Pancreas (tissue), 10 donors: ENCODE measurements around the gene SMG1. TPM values are rescaled to one million over a fixed set of nuclear protein-coding genes. Genes with fewer than 3 reads are reported as not detected.
A peak's percentile ranks its signal among the peaks of the same experiment; 100 is the strongest.

Experiments
- ATAC-seq, 4 donors: fragments of 200-7000 bp; cut with Tn5 transposase; one replicate each; pipeline versions ENCODE4 v1.8.0 to v1.9.1; 2020; ENCODE audit warnings: mild to moderate bottlenecking in 4 of 4, moderate library complexity in 4 of 4
- DNase-seq, 6 donors: peaks; one replicate each; pipeline ENCODE4 v3.0.0-alpha.2; 2020
- FAIRE-seq: peaks from 2 replicates; lab custom pipeline; 2012; peaks lifted over from hg19 to GRCh38; lab: Jason Lieb, UNC
- H3K27ac ChIP-seq, 4 donors: fragments of 200-600 bp; sonication (generic); 1 replicate in 3 of 4; 2 replicates in 1 of 4; pipeline versions ENCODE4 v1.5.0 to v1.8.0; 2020
- H3K27me3 ChIP-seq, 4 donors: fragments of 200-600 bp; one replicate each; pipeline ENCODE4 v1.8.0; 2021
- H3K36me3 ChIP-seq, 3 donors: fragments of 200-600 bp; sonication (generic) in 1 of 3; one replicate each; pipeline versions ENCODE4 v1.5.0 to v1.8.0; 2020 to 2021
- H3K4me1 ChIP-seq, 3 donors: fragments of 200-600 bp; one replicate each; pipeline ENCODE4 v1.8.0; 2021
- H3K4me3 ChIP-seq, 4 donors: fragments of 200-600 bp; sonication (generic) in 2 of 4; one replicate each; pipeline versions ENCODE4 v1.5.0 to v1.8.0; 2020 to 2021
- H3K9me3 ChIP-seq, 4 donors: fragments of 200-600 bp; one replicate each; pipeline ENCODE4 v1.8.0; 2021
- CTCF ChIP-seq, 4 donors: fragments of 200-600 bp; sonication (generic) in 3 of 4; IDR thresholded peaks; one replicate each; pipeline versions ENCODE4 v1.5.0 to v1.8.0; 2021; ENCODE audit warnings: antibody characterized with exemption in 4 of 4
- WGBS, 2 donors: extraction: QIAGEN DNeasy Blood & Tissue Kit; methylation state at CpG; one replicate each; pipeline ENCODE4 v1.1.7; 2013; 5-methylcytosine and 5-hydroxymethylcytosine counted together
- intact Hi-C, 3 donors: fragments of 100-400 bp; cut with DNase I; formaldehyde crosslinking; loops; one replicate each; pipeline versions ENCODE4 v1.11.1 to v1.14.2; 2022
- polyA plus RNA-seq, 2 donors: library from polyadenylated mRNA; stranded (reverse); fragments of 200-250 nt; gene quantifications; one replicate each; pipeline ENCODE4 v1.2.3, GENCODE V29; 2013
- total RNA-seq, 6 donors: library from RNA; stranded (reverse); fragmentation: NEBNext Ultra II Directional in 4 of 6; extraction: Animal tissue kit (Norgen Biotek cat#: 25700) in 4 of 6; gene quantifications; one replicate each; pipeline versions ENCODE4 v1.2.1 to v1.2.4, GENCODE V29; 2021 to 2023
- donor health status: healthy with polysubstance abuse.
- donor health status: DM: no; HTN: no; CAD: no; lungs with moderate emphysema.
- donor health status: DM: no; HTN: no; CAD: no.
- donor health status: control.
- donor health status: control.
- donor health status: Bipolar disorder and iron deficiency.
- donor health status: DM: yes; HTN: yes; CAD: no.
- donor health status: DM: no; HTN: no; CAD: no.
- donor health status: DM: no; HTN: no; CAD: no.
- donor health status: DM: yes; HTN: yes; CAD: no.

The SMG1 gene
- total and polyA plus RNA-seq, 8 donors = 9.8 to 52.2 (median 27.5) TPM

- ATAC-seq = no peak
- FAIRE-seq = no peak
Observed at GRCh38 chr16:18950469-18951185, 24.4 kb upstream of the SMG1 start.

GRCh38 chr16:18948372-18949020, 22.3 kb upstream of the SMG1 start:
- H3K4me1 ChIP-seq = no peaks in the 10 kb centered on the region
- no peaks in the 10 kb centered on the region for H3K36me3 ChIP-seq
- ATAC-seq (no peak), FAIRE-seq (no peak), DNase-seq (no peak)
- H3K27ac ChIP-seq = no peak overlapping the region
- H3K27me3 ChIP-seq = no peaks in the 10 kb centered on the region
- no peak for TF ChIP-seq CTCF (IDR thresholded peaks at IDR 0.05)
- 85 to 88% methylated on average over 7 to 9 of the region's 9 CpGs for WGBS, 2 donors
- intact Hi-C loops = no loop called here
- no peak overlapping the region for H3K4me3 ChIP-seq
- no peaks in the 10 kb centered on the region for H3K9me3 ChIP-seq

More at GRCh38 chr16:18950469-18951185, 24.4 kb upstream of the SMG1 start:
- Histone ChIP-seq H3K9me3 (no peaks in the 10 kb centered on the region), H3K36me3 (no peaks in the 10 kb centered on the region), H3K27me3 (no peaks in the 10 kb centered on the region), H3K4me1 (no peaks in the 10 kb centered on the region), H3K4me3 (no peak overlapping the region), H3K27ac (no peak overlapping the region)
- no peak for DNase-seq
- intact Hi-C loops = no loop called here
- no peak for TF ChIP-seq CTCF (IDR thresholded peaks at IDR 0.05)
- 79 to 83% methylated on average over 11 of the region's 11 CpGs for WGBS, 2 donors

- H3K27ac ChIP-seq = no peak overlapping the region
- intact Hi-C loops = no loop called here
- H3K4me3 ChIP-seq = no peak overlapping the region
- TF ChIP-seq CTCF (IDR thresholded peaks at IDR 0.05) = no peak
- 77 to 85% methylated on average over 7 of the region's 7 CpGs for WGBS, 2 donors
- FAIRE-seq (no peak), DNase-seq (peak in 1 of 6 donors; percentile 6), ATAC-seq (no peak)
- no peaks in the 10 kb centered on the region for H3K27me3 ChIP-seq
- no peaks in the 10 kb centered on the region for H3K9me3 ChIP-seq
- no peaks in the 10 kb centered on the region for H3K4me1 ChIP-seq
- no peaks in the 10 kb centered on the region for H3K36me3 ChIP-seq
Observed at GRCh38 chr16:18945233-18945632, 19.0 kb upstream of the SMG1 start.

DNA sequence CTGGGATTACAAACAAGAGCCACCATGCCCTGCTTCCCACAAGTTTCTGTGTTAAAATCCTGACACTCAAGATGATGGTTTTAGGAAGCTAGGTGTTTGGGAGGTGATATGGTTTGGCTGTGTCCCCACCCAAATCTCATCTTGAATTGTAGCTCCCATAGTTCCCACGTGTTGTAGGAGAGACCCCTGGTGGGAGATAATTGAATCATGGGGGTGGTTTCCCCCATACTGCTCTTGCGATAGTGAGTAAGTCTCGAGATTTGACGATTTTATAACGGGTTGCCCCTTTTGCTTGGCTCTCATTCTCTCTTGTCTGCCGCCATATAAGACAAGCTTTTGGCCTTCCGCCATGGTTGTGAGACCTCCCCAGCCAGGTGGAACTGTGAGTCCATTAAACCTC, 17.2 kb upstream of the SMG1 start:
- H3K27ac ChIP-seq = no peak overlapping the region
- ATAC-seq (no peak), FAIRE-seq (no peak), DNase-seq (peak in 1 of 6 donors; percentile 1)
- no peaks in the 10 kb centered on the region for H3K36me3 ChIP-seq
- intact Hi-C loops = no loop called here
- WGBS, 2 donors = 82 to 87% methylated on average over 7 of the region's 7 CpGs
- no peak overlapping the region for H3K4me3 ChIP-seq
- no peak for TF ChIP-seq CTCF (IDR thresholded peaks at IDR 0.05)
- no peaks in the 10 kb centered on the region for H3K4me1 ChIP-seq
- no peaks in the 10 kb centered on the region for H3K27me3 ChIP-seq
- H3K9me3 ChIP-seq = no peaks in the 10 kb centered on the region

DNA sequence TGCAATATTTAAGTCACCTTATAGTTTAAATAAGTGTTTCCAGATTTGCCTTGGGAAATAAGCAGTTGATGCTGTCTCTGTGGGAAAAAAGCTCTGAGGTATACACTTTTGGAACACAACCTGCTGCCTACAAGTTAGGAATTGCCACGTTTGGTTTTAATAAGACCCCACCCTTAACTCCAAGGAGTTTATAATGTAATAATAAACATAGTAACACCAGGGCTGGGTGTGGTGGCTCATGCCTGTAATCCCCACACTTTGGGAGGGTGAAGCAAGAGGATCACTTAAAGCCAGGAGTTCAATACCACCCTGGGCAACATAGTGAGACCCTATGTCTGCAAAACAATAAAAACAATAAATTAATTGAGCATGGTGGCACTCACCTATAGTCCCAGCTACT, 15.9 kb upstream of the SMG1 start:
- 26 to 50% methylated on average over 1 of the region's 1 CpG for WGBS, 2 donors
- intact Hi-C loops = no loop called here
- Histone ChIP-seq H3K9me3 (no peaks in the 10 kb centered on the region), H3K27me3 (no peaks in the 10 kb centered on the region), H3K27ac (no peak overlapping the region), H3K36me3 (no peaks in the 10 kb centered on the region), H3K4me1 (no peaks in the 10 kb centered on the region), H3K4me3 (no peak overlapping the region)
- ATAC-seq = no peak
- no peak for TF ChIP-seq CTCF (IDR thresholded peaks at IDR 0.05)
- no peak for DNase-seq
- no peak for FAIRE-seq
